GM12891 (cell line): ENCODE results near the gene DTHD1.
A peak's percentile ranks its signal among the peaks of the same experiment; 100 is the strongest.

Experiments used
- DNase-seq: peaks from one replicate; pipeline ENCODE4 v3.0.0; 2011; ENCODE audit warnings: low spot score; ENCODE audit not compliant: insufficient read length
- FAIRE-seq: peaks from 2 replicates; lab custom pipeline; 2011; peaks lifted over from hg19 to GRCh38; lab: Jason Lieb, UNC
- PAX5 ChIP-seq: IDR thresholded peaks from 2 replicates; pipeline ENCODE4 v1.6.1; 2011; ENCODE audit warnings: low read length, moderate library complexity, mild to moderate bottlenecking; ENCODE audit not compliant: insufficient read depth, severe bottlenecking
- POLR2A ChIP-seq: IDR thresholded peaks from 2 replicates; pipeline ENCODE4 v1.6.1; 2011; ENCODE audit warnings: low read depth, low read length, control low read depth
- POLR2AphosphoS5 ChIP-seq: IDR thresholded peaks from 2 replicates; pipeline ENCODE4 v1.6.1; 2011; ENCODE audit warnings: low read depth, low read length, control low read depth
- POU2F2 ChIP-seq: IDR thresholded peaks from 2 replicates; pipeline ENCODE4 v1.6.1; 2011; ENCODE audit warnings: low read depth, mild to moderate bottlenecking, control low read depth, low read length, moderate library complexity
- SPI1 ChIP-seq: IDR thresholded peaks from 2 replicates; pipeline ENCODE4 v1.6.1; 2011; ENCODE audit warnings: low read depth, low read length, control low read depth
- TAF1 ChIP-seq: IDR thresholded peaks from 2 replicates; pipeline ENCODE4 v1.6.1; 2011; ENCODE audit warnings: low read depth, low read length, control low read depth

The DTHD1 gene

GRCh38 chr4:36312511-36312910 lies 31.1 kb downstream of the DTHD1 start:
- TF ChIP-seq TAF1 (no peak), POLR2A (no peak), PAX5 (no peak), POLR2AphosphoS5 (no peak), POU2F2 (no peak), SPI1 (no peak)
- FAIRE-seq = peak; percentile 63

GRCh38 chr4:36313301-36313700 lies 31.9 kb downstream of the DTHD1 start:
- no peak for DNase-seq
- no peak for FAIRE-seq
- no peak for TF ChIP-seq POU2F2
- TF ChIP-seq SPI1 = peak; percentile 15; the same call in 1 of the 2 replicates
- no peak for TF ChIP-seq TAF1
- no peak for TF ChIP-seq PAX5

More at GRCh38 chr4:36312511-36312910, 31.1 kb downstream of the DTHD1 start:
- DNase-seq = no peak

GRCh38 chr4:36313703-36314102 lies 32.3 kb downstream of the DTHD1 start:
- DNase-seq = no peak
- no peak for TF ChIP-seq POU2F2
- TF ChIP-seq SPI1 = no peak
- no peak for TF ChIP-seq POLR2AphosphoS5
- no peak for FAIRE-seq

- TF ChIP-seq SPI1 = no peak
- no peak for TF ChIP-seq TAF1
- no peak for TF ChIP-seq POU2F2
- TF ChIP-seq POLR2AphosphoS5 = no peak
- TF ChIP-seq POLR2A = no peak
- TF ChIP-seq PAX5 = no peak
- FAIRE-seq = no peak
- no peak for DNase-seq
These were observed 35.2 kb downstream of the DTHD1 start for GRCh38 chr4:36316607-36317006.

GRCh38 chr4:36317721-36318120 lies 36.3 kb downstream of the DTHD1 start:
- TF ChIP-seq PAX5 (no peak), POLR2AphosphoS5 (no peak), POLR2A (no peak), TAF1 (no peak), SPI1 (no peak), POU2F2 (no peak)
- DNase-seq = no peak
- FAIRE-seq = no peak

GRCh38 chr4:36320117-36320896 lies 38.9 kb downstream of the DTHD1 start:
- no peak for TF ChIP-seq POLR2AphosphoS5
- no peak for TF ChIP-seq POLR2A
- no peak for TF ChIP-seq PAX5
- peak; percentile 28; the same call in 1 of the 2 replicates for TF ChIP-seq POU2F2
- TF ChIP-seq SPI1 = peak; percentile 71
- DNase-seq (no peak), FAIRE-seq (peak; percentile 92)

GRCh38 chr4:36321176-36321575 lies 39.8 kb downstream of the DTHD1 start:
- DNase-seq = no peak
- FAIRE-seq = peak; percentile 48
- TF ChIP-seq TAF1 = no peak

GRCh38 chr4:36322921-36323354 lies 41.5 kb downstream of the DTHD1 start:
- DNase-seq (no peak), FAIRE-seq (peak; percentile 82)
- TF ChIP-seq TAF1 (peak; percentile 44), POU2F2 (no peak), POLR2A (peak; percentile 46; the same call in 1 of the 2 replicates), SPI1 (peak; percentile 59), PAX5 (no peak), POLR2AphosphoS5 (no peak)

GRCh38 chr4:36323816-36324419 lies 42.5 kb downstream of the DTHD1 start:
- FAIRE-seq (no peak), DNase-seq (no peak)
- TF ChIP-seq POLR2AphosphoS5 = no peak
- no peak for TF ChIP-seq SPI1
- TF ChIP-seq PAX5 = no peak
- no peak for TF ChIP-seq POU2F2
- TF ChIP-seq POLR2A = peak; percentile 36; the same call in 1 of the 2 replicates
- TF ChIP-seq TAF1 = no peak

GRCh38 chr4:36324808-36325207 lies 43.4 kb downstream of the DTHD1 start:
- DNase-seq = no peak
- TF ChIP-seq POLR2AphosphoS5 = no peak
- no peak for TF ChIP-seq PAX5
- peak; percentile 36; the same call in 1 of the 2 replicates for TF ChIP-seq SPI1
- FAIRE-seq = peak; percentile 52
